ENCODE data around the gene KCNJ15. TPM values are rescaled to one million over a fixed set of nuclear protein-coding genes. Genes with fewer than 3 reads are reported as not detected.
"Not testable (repeated sequence)": the region's sequence is repeated elsewhere in the genome, so short reads cannot be mapped to it uniquely, and the experiment has no call there.

KCNJ15 gene
- polyA plus RNA-seq (ENCODE audit: insufficient read length in 10 of 10), result 1 to 10 TPM in 2 of 10 donors, under 1 TPM in 8; 0.17 to 1.3 (median 0.59) TPM
- long read RNA-seq, donor 1, result 0 reads
- long read RNA-seq, donor 2, result 0 reads
- long read RNA-seq, donor 3, result 0 reads
- long read RNA-seq, donor 4, result 0 reads
- long read RNA-seq, donor 5, result 0 reads
- long read RNA-seq, donor 6, result 0 reads
- long read RNA-seq, donor 7, result 0 reads
- long read RNA-seq, donor 8, result 0 reads
- long read RNA-seq, donor 9, result 0 reads

GRCh38 chr21:38256599-38257302 is at the start of gene KCNJ15:
TSS of gene KCNJ15 (plus strand) at chr21:38256991. CDS start at chr21:38299262, 42,271 bp downstream.
- no peak for DNase-seq

- DNase-seq, result no peak
Measured at GRCh38 chr21:38208118-38208517, 48.7 kb upstream of the KCNJ15 start.

GRCh38 chr21:38211321-38211720 is 45.5 kb upstream of the KCNJ15 start:
- peak in 1 of 3 donors; percentile 20 for DNase-seq

GRCh38 chr21:38212706-38213105 is 44.1 kb upstream of the KCNJ15 start:
- no peak for DNase-seq

- DNase-seq, result peak; percentile 61 to 76 (median 67)
Measured at GRCh38 chr21:38219049-38219628, 37.7 kb upstream of the KCNJ15 start.

- no peak for DNase-seq
Measured at GRCh38 chr21:38220270-38220737, 36.5 kb upstream of the KCNJ15 start.

GRCh38 chr21:38221594-38221993 is 35.2 kb upstream of the KCNJ15 start:
- no peak for DNase-seq

- DNase-seq, result no peak
Measured at GRCh38 chr21:38223893-38224540, 32.8 kb upstream of the KCNJ15 start.

- DNase-seq, result no peak
Measured at GRCh38 chr21:38227401-38227800, 29.4 kb upstream of the KCNJ15 start.

GRCh38 chr21:38228115-38228514 is 28.7 kb upstream of the KCNJ15 start:
- no peak for DNase-seq

GRCh38 chr21:38228537-38228936 is 28.3 kb upstream of the KCNJ15 start:
- DNase-seq, result no peak

GRCh38 chr21:38229260-38229877 is 27.4 kb upstream of the KCNJ15 start:
- no peak for DNase-seq

- DNase-seq, result no peak
Measured at GRCh38 chr21:38234395-38235142, 22.2 kb upstream of the KCNJ15 start.

GRCh38 chr21:38235251-38235650 is 21.5 kb upstream of the KCNJ15 start:
- DNase-seq, result not testable (repeated sequence)

GRCh38 chr21:38236232-38236631 is 20.6 kb upstream of the KCNJ15 start:
- DNase-seq, result no peak

- peak in 1 of 3 donors; percentile 25 for DNase-seq
Measured at GRCh38 chr21:38239672-38240071, 17.1 kb upstream of the KCNJ15 start.

- DNase-seq, result peak in 1 of 3 donors; percentile 29
Measured at GRCh38 chr21:38240129-38240528, 16.7 kb upstream of the KCNJ15 start.

GRCh38 chr21:38241029-38241740 is 15.6 kb upstream of the KCNJ15 start:
- peak in 1 of 3 donors; percentile 26 for DNase-seq

GRCh38 chr21:38242061-38242460 is 14.7 kb upstream of the KCNJ15 start:
- no peak for DNase-seq

- DNase-seq, result no peak
Measured at GRCh38 chr21:38243732-38244406, 12.9 kb upstream of the KCNJ15 start.

All from muscle of back (tissue), 13 donors.